ENCODE data around the gene CACNA1D. TPM values are rescaled to one million over a fixed set of nuclear protein-coding genes. Genes with fewer than 3 reads are reported as not detected.

CACNA1D gene
- polyA plus RNA-seq, 1 donor (not counting 4 experiments of a cell fraction or from before 2014, with no cell fraction given): 0.20 TPM

DNA sequence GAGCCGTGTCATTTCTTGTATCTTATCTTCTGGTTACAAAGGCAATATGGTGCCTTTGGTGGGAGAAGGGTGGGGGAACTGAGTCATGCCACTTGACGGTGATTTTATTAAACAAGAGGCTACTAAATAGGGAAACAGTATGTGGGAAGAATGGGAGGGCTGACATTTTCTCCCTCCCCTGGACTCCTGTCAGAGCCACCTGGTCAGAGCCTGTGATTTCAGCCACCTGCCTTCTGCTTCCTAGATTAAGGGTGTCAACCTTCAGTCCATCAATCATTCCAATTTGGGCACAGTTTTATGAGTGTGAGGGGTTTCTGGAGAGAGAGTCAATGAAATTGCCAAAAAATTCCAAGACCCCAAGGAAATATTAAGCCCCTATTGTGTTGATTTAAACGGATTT is 264.4 kb downstream of the CACNA1D start:
- H3K36me3 ChIP-seq (ENCODE audit: control insufficient read depth in 2 of 2, extremely low read depth in 1 of 2, insufficient read depth in 2 of 2, low read length in 2 of 2): no peaks in the 10 kb centered on the region
- FAIRE-seq (no peak), DNase-seq (ENCODE audit: low read depth, low spot score) (no peak)
- no peak overlapping the region for H3K4me3 ChIP-seq (ENCODE audit: control insufficient read depth in 2 of 3, extremely low read depth in 1 of 3, insufficient read depth in 2 of 3, low read depth in 1 of 3, low read length in 3 of 3)
- H3K27ac ChIP-seq (ENCODE audit: control insufficient read depth, insufficient read depth, low read length): no peak overlapping the region
- dilution Hi-C loops (cut with MboI; ENCODE audit: extremely low pct_ligation_motif_present, low sequenced_read_pairs): no loop called here
- no peak overlapping the region for H3K9ac ChIP-seq (ENCODE audit: control insufficient read depth, extremely low read depth, insufficient read depth, low read length)
- H3K27me3 ChIP-seq (ENCODE audit: control insufficient read depth, extremely low read depth, insufficient read depth, low read length): no peaks in the 10 kb centered on the region
- no peaks in the 10 kb centered on the region for H3K9me1 ChIP-seq (ENCODE audit: control insufficient read depth, extremely low read depth, insufficient read depth, low read length)
- H3K9me3 ChIP-seq (ENCODE audit: control insufficient read depth, low read depth, low read length): no peaks in the 10 kb centered on the region
- H2AFZ ChIP-seq (ENCODE audit: control insufficient read depth, low read length): no peak overlapping the region
- no peaks in the 10 kb centered on the region for H3K79me2 ChIP-seq (ENCODE audit: control insufficient read depth, insufficient read depth, low read length)
- H3K4me1 ChIP-seq (ENCODE audit: control insufficient read depth, extremely low read depth, insufficient read depth, low read length): no peaks in the 10 kb centered on the region
- H4K20me1 ChIP-seq (ENCODE audit: control insufficient read depth, extremely low read depth, insufficient read depth, low read length): no peaks in the 10 kb centered on the region
- H3K4me2 ChIP-seq (ENCODE audit: control insufficient read depth, extremely low read depth, insufficient read depth, low read depth, low read length): no peak overlapping the region
- no peak for TF ChIP-seq EZH2 (IDR thresholded peaks at IDR 0.05; ENCODE audit: low read length)
- TF ChIP-seq, protein P1, sequence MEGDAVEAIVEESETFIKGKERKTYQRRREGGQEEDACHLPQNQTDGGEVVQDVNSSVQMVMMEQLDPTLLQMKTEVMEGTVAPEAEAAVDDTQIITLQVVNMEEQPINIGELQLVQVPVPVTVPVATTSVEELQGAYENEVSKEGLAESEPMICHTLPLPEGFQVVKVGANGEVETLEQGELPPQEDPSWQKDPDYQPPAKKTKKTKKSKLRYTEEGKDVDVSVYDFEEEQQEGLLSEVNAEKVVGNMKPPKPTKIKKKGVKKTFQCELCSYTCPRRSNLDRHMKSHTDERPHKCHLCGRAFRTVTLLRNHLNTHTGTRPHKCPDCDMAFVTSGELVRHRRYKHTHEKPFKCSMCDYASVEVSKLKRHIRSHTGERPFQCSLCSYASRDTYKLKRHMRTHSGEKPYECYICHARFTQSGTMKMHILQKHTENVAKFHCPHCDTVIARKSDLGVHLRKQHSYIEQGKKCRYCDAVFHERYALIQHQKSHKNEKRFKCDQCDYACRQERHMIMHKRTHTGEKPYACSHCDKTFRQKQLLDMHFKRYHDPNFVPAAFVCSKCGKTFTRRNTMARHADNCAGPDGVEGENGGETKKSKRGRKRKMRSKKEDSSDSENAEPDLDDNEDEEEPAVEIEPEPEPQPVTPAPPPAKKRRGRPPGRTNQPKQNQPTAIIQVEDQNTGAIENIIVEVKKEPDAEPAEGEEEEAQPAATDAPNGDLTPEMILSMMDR (optimal IDR thresholded peaks at IDR 0.05 in 1 of 3, IDR thresholded peaks at IDR 0.05 in 1 of 3, conservative IDR thresholded peaks at IDR 0.05 in 1 of 3; ENCODE audit: extremely low read depth in 1 of 3, insufficient read depth in 2 of 3, low read length in 3 of 3): no peak

DNA sequence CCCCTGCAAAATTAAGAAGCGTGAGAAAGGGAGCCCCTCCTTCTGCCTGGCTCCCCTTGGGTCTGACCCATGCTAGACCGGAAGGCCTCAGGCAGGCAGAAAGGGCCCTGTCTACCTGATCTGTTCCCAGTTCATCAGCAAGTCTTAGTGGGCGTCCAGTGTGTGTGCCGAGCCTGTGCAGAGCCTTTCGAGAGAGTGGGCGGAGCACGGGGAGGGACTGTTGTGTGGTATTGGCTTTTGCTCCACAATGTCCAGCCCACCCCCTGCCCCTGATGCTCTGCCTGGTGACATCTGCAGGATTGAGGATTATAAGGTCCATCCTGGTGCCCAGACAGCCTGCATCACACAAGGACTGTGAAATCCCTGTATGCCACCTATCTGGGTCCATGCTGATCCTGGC is 268.9 kb downstream of the CACNA1D start:
- Histone ChIP-seq H4K20me1 (ENCODE audit: control insufficient read depth, extremely low read depth, insufficient read depth, low read length) (no peaks in the 10 kb centered on the region), H3K27me3 (ENCODE audit: control insufficient read depth, extremely low read depth, insufficient read depth, low read length) (no peaks in the 10 kb centered on the region)
- no peak for TF ChIP-seq EZH2 (IDR thresholded peaks at IDR 0.05; ENCODE audit: low read length)
- TF ChIP-seq, protein P1 (optimal IDR thresholded peaks at IDR 0.05 in 1 of 3, IDR thresholded peaks at IDR 0.05 in 1 of 3, conservative IDR thresholded peaks at IDR 0.05 in 1 of 3; ENCODE audit: extremely low read depth in 1 of 3, insufficient read depth in 2 of 3, low read length in 3 of 3): no peak

More for the DNA sequence above, 268.9 kb downstream of the CACNA1D start:
- Histone ChIP-seq H3K9me1 (ENCODE audit: control insufficient read depth, extremely low read depth, insufficient read depth, low read length) (no peaks in the 10 kb centered on the region), H3K4me3 (ENCODE audit: control insufficient read depth in 2 of 3, extremely low read depth in 1 of 3, insufficient read depth in 2 of 3, low read depth in 1 of 3, low read length in 3 of 3) (no peak overlapping the region), H3K36me3 (ENCODE audit: control insufficient read depth in 2 of 2, extremely low read depth in 1 of 2, insufficient read depth in 2 of 2, low read length in 2 of 2) (no peaks in the 10 kb centered on the region), H3K79me2 (ENCODE audit: control insufficient read depth, insufficient read depth, low read length) (no peaks in the 10 kb centered on the region), H3K9ac (ENCODE audit: control insufficient read depth, extremely low read depth, insufficient read depth, low read length) (no peak overlapping the region), H3K9me3 (ENCODE audit: control insufficient read depth, low read depth, low read length) (no peaks in the 10 kb centered on the region), H2AFZ (ENCODE audit: control insufficient read depth, low read length) (no peak overlapping the region), H3K27ac (ENCODE audit: control insufficient read depth, insufficient read depth, low read length) (no peak overlapping the region), H3K4me1 (ENCODE audit: control insufficient read depth, extremely low read depth, insufficient read depth, low read length) (no peaks in the 10 kb centered on the region), H3K4me2 (ENCODE audit: control insufficient read depth, extremely low read depth, insufficient read depth, low read depth, low read length) (no peak overlapping the region)
- dilution Hi-C loops (cut with MboI; ENCODE audit: extremely low pct_ligation_motif_present, low sequenced_read_pairs): no loop called here
- FAIRE-seq: no peak
- no peak for DNase-seq (ENCODE audit: low read depth, low spot score)
